Measurements from ENCODE around the gene FOXR1. TPM values are rescaled to one million over a fixed set of nuclear protein-coding genes. Genes with fewer than 3 reads are reported as not detected.

FOXR1 gene
- polyA plus RNA-seq (2012; ENCODE audit: missing spikeins): not detected

- no peak for DNase-seq (ENCODE audit: insufficient read length)
- TF ChIP-seq POLR2A (IDR thresholded peaks at IDR 0.05; ENCODE audit: low read depth, low read length) (no peak), TAF1 (IDR thresholded peaks at IDR 0.05; ENCODE audit: borderline replicate concordance, low read depth, low read length) (no peak), POLR2AphosphoS5 (IDR thresholded peaks at IDR 0.05; ENCODE audit: low read depth, low read length) (no peak)
- FAIRE-seq: no peak
Measured at GRCh38 chr11:118971646-118972045, at the start of gene FOXR1. Gene FOXR1, plus strand, starts transcription at chr11:118971761. Its CDS starts 171 bp downstream, at chr11:118971932.

DNA sequence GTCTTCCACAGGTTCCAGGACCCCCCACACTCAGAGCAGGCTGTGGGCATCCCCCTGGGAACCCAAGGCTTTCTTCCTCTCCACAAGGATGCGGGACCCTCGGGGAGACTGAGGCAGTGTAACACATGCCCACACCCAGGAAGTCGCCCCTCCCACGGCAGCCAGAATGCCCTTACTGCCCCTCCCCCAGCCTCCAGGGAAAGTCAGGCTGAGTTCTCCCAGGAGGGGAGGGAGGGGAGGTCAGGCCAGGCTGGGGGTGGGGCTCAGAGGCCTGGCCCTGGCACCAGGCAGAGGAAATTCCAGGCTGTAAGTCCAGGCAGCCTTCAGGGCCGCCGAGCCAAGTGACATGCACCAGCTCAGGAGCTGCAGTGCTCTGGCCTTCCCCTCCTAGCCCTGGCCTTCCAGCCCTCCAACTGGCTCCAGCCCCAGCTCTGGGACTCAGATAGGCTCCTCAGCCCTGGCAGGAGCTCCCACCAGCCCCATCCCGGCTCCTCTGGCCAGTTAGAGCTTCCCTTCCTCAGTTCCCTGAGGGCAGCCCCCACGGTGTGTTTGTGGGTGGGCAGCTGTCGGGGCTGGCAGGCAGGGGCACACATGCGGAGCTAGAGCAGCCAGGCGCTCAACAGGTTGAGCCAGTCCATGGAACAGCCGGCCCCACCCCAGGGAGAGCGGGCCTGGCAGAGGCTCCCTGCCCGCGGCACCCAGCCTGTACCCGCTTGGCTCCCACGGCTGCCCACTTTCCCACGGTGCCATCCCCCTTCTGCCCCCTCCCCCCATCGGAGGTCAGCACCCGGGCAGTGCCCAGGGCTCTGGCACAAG, 49.4 kb upstream of the FOXR1 start:
- DNase-seq (ENCODE audit: insufficient read length): no peak
- FAIRE-seq: no peak
- TF ChIP-seq POLR2AphosphoS5 (IDR thresholded peaks at IDR 0.05; ENCODE audit: low read depth, low read length) (no peak), TAF1 (IDR thresholded peaks at IDR 0.05; ENCODE audit: borderline replicate concordance, low read depth, low read length) (no peak), POLR2A (IDR thresholded peaks at IDR 0.05; ENCODE audit: low read depth, low read length) (no peak)

- DNase-seq (ENCODE audit: insufficient read length): no peak
- FAIRE-seq: no peak
- TF ChIP-seq POLR2AphosphoS5 (IDR thresholded peaks at IDR 0.05; ENCODE audit: low read depth, low read length) (no peak), POLR2A (IDR thresholded peaks at IDR 0.05; ENCODE audit: low read depth, low read length) (no peak), TAF1 (IDR thresholded peaks at IDR 0.05; ENCODE audit: borderline replicate concordance, low read depth, low read length) (no peak)
Measured at GRCh38 chr11:118922745-118923627, 48.6 kb upstream of the FOXR1 start.

- no peak for DNase-seq (ENCODE audit: insufficient read length)
- TF ChIP-seq TAF1 (IDR thresholded peaks at IDR 0.05; ENCODE audit: borderline replicate concordance, low read depth, low read length): no peak
- no peak for TF ChIP-seq POLR2A (IDR thresholded peaks at IDR 0.05; ENCODE audit: low read depth, low read length)
- TF ChIP-seq POLR2AphosphoS5 (IDR thresholded peaks at IDR 0.05; ENCODE audit: low read depth, low read length): no peak
- FAIRE-seq: peak; percentile 85
Measured at GRCh38 chr11:118923721-118924587, 47.6 kb upstream of the FOXR1 start.

DNA sequence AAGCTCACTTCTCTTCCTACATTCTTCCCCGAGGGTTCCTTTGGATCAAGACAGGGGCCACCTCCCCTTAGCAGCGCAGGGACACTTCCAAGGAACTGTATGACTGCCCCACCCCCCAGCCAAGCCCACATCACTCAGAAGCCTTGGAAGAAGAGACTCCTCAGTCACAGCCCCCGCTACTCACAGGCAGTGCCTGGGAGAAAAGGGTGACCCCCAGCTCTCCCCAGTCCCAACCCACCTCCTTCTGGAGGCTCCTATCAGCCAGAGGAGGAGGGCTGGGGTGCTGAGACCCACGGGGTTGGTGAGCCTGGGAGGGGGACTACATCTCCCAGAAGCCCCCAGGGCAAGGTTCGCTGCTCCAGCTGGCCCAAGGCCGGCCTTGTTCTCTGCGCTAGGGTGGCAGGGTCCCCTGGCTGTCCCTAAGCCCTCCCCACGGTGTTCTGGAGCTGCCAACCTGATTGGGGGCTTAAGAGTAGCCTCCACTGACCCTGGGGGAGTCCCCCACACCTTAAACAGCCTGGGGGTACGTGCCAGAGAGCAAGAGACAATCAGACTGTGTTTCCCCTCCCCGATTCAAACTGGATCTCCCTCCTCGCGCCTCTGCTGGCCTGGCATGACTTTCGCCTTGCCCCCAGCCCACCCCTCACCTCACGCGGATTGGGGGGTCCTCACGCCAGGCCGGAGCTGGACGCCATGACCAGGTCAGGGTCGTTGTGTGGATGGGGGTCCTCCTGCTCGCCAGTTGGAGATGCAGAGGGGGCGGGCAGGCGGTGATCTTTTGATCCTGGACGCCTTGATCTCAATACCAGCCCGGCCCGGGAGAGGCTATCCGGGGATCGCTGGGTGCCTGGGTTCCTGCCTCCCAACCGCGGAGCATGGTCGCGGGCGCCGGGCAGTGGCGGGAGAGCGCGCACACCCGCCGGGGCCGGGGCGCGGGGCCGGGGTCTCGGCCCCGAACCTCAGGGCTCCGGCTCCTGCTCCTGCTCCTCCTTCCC, 46.7 kb upstream of the FOXR1 start:
- TF ChIP-seq TAF1 (IDR thresholded peaks at IDR 0.05; ENCODE audit: borderline replicate concordance, low read depth, low read length) (no peak), POLR2AphosphoS5 (IDR thresholded peaks at IDR 0.05; ENCODE audit: low read depth, low read length) (no peak), POLR2A (IDR thresholded peaks at IDR 0.05; ENCODE audit: low read depth, low read length) (no peak)
- FAIRE-seq (peak; percentile 96), DNase-seq (ENCODE audit: insufficient read length) (peak; percentile 85)

DNA sequence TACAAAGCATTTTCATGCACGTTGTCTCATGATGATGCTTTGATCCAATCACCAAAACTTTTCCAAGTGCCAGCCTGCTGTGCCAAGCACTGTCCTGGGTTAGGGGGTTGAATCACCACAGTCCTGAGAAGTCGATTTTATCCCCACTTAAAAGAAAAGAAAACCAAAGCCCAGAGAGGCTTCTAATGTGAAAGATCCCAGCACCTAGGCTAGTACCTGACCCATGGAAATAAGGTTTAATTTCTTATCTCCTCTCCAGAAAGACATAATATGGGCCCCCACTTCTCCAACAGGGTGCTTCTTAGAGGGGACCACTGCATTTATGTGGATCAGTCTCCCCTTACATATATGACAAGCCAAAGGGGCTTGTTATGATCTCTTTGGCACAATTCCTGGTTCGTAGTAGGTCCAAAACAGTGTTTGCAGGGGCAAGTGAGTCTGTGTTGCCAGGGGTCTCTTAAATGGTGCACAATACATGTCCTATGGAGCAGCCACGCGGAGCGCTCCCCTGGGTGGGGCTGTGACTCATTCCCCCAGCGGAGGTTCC, 43.9 kb upstream of the FOXR1 start:
- DNase-seq (ENCODE audit: insufficient read length) (no peak), FAIRE-seq (peak; percentile 30)
- TF ChIP-seq POLR2AphosphoS5 (IDR thresholded peaks at IDR 0.05; ENCODE audit: low read depth, low read length) (no peak), POLR2A (IDR thresholded peaks at IDR 0.05; ENCODE audit: low read depth, low read length) (no peak), TAF1 (IDR thresholded peaks at IDR 0.05; ENCODE audit: borderline replicate concordance, low read depth, low read length) (no peak)

DNA sequence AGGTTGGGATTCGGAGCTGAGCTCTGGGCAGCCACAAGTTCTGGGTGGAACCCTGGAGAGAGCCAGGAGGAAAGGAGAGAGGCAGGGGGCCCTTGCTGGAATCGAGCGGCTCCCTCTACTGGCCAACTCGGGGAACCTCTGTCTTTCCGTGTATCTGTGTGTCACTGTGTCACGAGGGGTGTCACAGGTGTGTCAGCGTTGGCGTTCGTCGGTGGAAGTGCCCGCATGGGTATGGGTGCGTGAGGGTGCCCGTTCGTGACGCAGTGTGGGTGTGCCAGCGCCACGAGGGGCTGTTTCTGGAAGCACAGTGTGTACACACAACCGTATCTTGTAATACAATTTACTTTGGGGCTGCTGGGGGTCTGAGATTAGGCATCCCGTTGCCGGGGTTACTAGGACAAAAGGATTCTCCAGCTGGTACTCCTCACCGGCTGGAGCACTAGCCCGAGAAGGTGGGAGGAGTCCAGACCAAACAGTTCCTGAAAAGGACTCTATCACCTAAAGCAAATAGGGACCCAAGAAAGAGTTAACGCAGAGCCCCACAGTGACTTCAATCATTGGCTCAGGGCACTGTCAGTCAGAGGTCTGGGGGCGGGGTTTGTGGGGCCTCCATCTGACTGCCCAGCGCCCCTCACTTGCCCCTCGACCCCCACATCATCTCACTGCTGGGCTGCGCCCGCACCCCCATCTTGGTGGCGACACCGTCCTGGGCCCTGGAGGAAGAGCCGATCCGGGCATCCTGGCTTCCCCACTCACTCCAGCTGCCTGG, 43.3 kb upstream of the FOXR1 start:
- peak; percentile 99 for FAIRE-seq
- no peak for TF ChIP-seq POLR2A (IDR thresholded peaks at IDR 0.05; ENCODE audit: low read depth, low read length)
- no peak for TF ChIP-seq POLR2AphosphoS5 (IDR thresholded peaks at IDR 0.05; ENCODE audit: low read depth, low read length)
- TF ChIP-seq TAF1 (IDR thresholded peaks at IDR 0.05; ENCODE audit: borderline replicate concordance, low read depth, low read length): no peak

DNA sequence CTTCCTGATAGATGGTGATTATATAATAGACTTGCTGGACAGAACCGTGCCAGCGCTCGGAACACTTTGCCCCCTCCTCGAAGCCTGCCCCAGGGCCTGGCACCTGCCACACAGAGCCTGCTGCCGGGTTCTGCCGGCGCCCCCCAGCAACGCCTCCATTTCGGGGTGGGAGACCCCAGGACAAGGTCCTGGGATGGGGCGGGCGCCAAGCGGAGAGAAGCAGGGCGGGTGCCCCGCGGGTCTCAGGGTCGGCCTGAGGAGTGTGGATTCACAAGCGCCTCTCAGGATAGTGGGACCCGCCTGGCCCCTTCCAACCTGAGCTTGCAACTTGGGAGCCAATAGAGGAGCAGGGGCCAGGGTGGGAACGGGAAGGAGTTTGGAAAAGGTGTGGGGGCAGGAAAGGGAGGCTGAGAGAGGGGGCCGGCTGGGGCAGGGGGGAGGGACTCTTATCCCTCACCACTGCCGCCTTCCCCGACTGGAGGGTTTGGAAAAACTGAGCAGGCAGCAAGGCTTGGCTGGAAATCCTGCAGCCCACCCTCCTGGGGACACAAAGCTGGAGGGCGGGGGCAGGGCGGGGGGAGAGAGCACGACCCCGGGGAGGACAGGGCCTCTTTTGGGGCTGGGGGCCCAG, 42.6 kb upstream of the FOXR1 start:
- DNase-seq (ENCODE audit: insufficient read length): no peak
- FAIRE-seq: no peak
- TF ChIP-seq POLR2AphosphoS5 (IDR thresholded peaks at IDR 0.05; ENCODE audit: low read depth, low read length) (no peak), TAF1 (IDR thresholded peaks at IDR 0.05; ENCODE audit: borderline replicate concordance, low read depth, low read length) (no peak), POLR2A (IDR thresholded peaks at IDR 0.05; ENCODE audit: low read depth, low read length) (no peak)

More for the DNA sequence above, 43.3 kb upstream of the FOXR1 start:
- peak; percentile 87 for DNase-seq (ENCODE audit: insufficient read length)

Data from GM12892 (cell line).